Measurements from ENCODE around the gene IGF2. TPM values are rescaled to one million over a fixed set of nuclear protein-coding genes. Genes with fewer than 3 reads are reported as not detected.
A peak's percentile ranks its signal among the peaks of the same experiment; 100 is the strongest.

IGF2 gene
- total and polyA plus RNA-seq, 5 donors from 2014 or later = 0.07 TPM; not detected in 4

DNA sequence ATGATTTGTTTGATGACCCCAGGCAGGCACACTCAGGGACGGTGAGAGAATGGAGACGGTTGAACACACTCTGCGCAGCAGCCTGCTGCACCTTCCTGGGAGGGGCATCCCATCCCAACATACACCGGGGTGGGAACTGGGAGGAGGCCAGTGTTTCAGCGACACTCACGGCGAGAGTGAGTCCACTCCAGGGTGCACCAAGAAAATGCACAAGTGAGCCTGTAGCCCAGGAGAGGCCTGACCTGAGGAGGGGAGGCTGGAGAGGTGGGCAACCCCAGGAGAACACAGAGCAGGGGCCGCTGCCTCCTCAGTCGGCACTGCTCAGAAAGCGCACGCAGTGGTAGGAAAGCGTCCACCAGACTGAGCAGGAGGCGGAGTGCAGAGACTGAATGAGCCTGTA lies 54.5 kb downstream of the IGF2 start:
- no peak for DNase-seq
- Mint-ChIP-seq H3K9me3 (peaks cover 0 to 6% (median 4%) of the 10 kb centered on the region in 7 donors), H3K27ac (peak overlapping the region in 1 of 3 donors; percentile 32), H3K4me3 (no peak overlapping the region), H3K4me1 (no peaks in the 10 kb centered on the region), H3K36me3 (peaks cover 9% of the 10 kb centered on the region), H3K27me3 (peaks cover 8% of the 10 kb centered on the region)
- Histone ChIP-seq H3K27ac (ENCODE audit: insufficient read depth, low read length, poor library complexity, severe bottlenecking) (no peak overlapping the region), H3K9me3 (ENCODE audit: control insufficient read depth in 2 of 2, low read length in 2 of 2) (no peaks in the 10 kb centered on the region), H3K36me3 (ENCODE audit: control insufficient read depth, insufficient read depth, low read length) (no peaks in the 10 kb centered on the region), H3K4me1 (ENCODE audit: control insufficient read depth, insufficient read depth, low read length, poor library complexity, severe bottlenecking) (no peaks in the 10 kb centered on the region), H3K4me3 (ENCODE audit: low read depth, low read length) (no peak overlapping the region), H3K27me3 (ENCODE audit: control insufficient read depth, insufficient read depth, low read length) (no peaks in the 10 kb centered on the region)
- no peak for ATAC-seq (ENCODE audit: low read depth in 2 of 2)

Other genes starting within 250 kb of the IGF2 start
- gene PRR33, start 247.5 kb downstream of the IGF2 start, total RNA-seq = not detected
- gene PRR33, start 247.5 kb downstream of the IGF2 start, polyA plus RNA-seq = under 1 TPM in 3 of 4 donors, not detected in 1; 0.06 to 0.09 (median 0.08) TPM
- 19.4 TPM for gene TNNT3, start 219.7 kb downstream of the IGF2 start, total RNA-seq
- 1 to 10 TPM in 1 of 4 donors, not detected in 3; 1.6 TPM for gene TNNT3, start 219.7 kb downstream of the IGF2 start, polyA plus RNA-seq
- gene MRPL23, start 192.1 kb downstream of the IGF2 start, total RNA-seq = 37.5 TPM
- gene MRPL23, start 192.1 kb downstream of the IGF2 start, polyA plus RNA-seq = 10 to 100 TPM; 19.8 to 84.1 (median 24.6) TPM
- 0.25 TPM for gene H19, start 141.5 kb downstream of the IGF2 start, total RNA-seq
- not detected for gene H19, start 141.5 kb downstream of the IGF2 start, polyA plus RNA-seq
- gene INS, start 21.8 kb upstream of the IGF2 start, total RNA-seq = not detected
- gene INS, start 21.8 kb upstream of the IGF2 start, polyA plus RNA-seq = not detected
- not detected for gene TH, start 32.4 kb upstream of the IGF2 start, total RNA-seq
- not detected for gene TH, start 32.4 kb upstream of the IGF2 start, polyA plus RNA-seq
- gene ASCL2, start 131.2 kb upstream of the IGF2 start, total RNA-seq = 0.20 TPM
- gene ASCL2, start 131.2 kb upstream of the IGF2 start, polyA plus RNA-seq = under 1 TPM; 0.13 to 0.47 (median 0.30) TPM
- 41.8 TPM for gene C11orf21, start 162.5 kb upstream of the IGF2 start, total RNA-seq
- gene C11orf21, start 162.5 kb upstream of the IGF2 start, polyA plus RNA-seq = 10 to 100 TPM; 11.9 to 16.8 (median 15.1) TPM
- gene TSPAN32, start 162.6 kb upstream of the IGF2 start, total RNA-seq = 60.0 TPM
- gene TSPAN32, start 162.6 kb upstream of the IGF2 start, polyA plus RNA-seq = 10 to 100 TPM; 13.8 to 60.7 (median 31.0) TPM
- gene CD81, start 237.9 kb upstream of the IGF2 start, total RNA-seq = 156 TPM
- gene CD81, start 237.9 kb upstream of the IGF2 start, polyA plus RNA-seq = 10 to 100 TPM; 13.2 to 35.4 (median 16.2) TPM